CD4-positive, alpha-beta T cell (primary cell): ENCODE results near the gene EDN3. TPM values are rescaled to one million over a fixed set of nuclear protein-coding genes. Genes with fewer than 3 reads are reported as not detected.

Source experiments
- ATAC-seq: fragments of 200-7000 bp; cut with Tn5 transposase; one replicate; pipeline ENCODE4 v1.10.0; 2022; ENCODE audit warnings: mild to moderate bottlenecking; ENCODE audit not compliant: poor library complexity
- CTCF ChIA-PET: fragments of 350-600 bp; sonication (Branson Sonifier 250); formaldehyde crosslinking; loops from one replicate; lab custom pipeline; 2021; ENCODE audit warnings: antibody characterized with exemption, inconsistent platforms; lab: Charles Lee
- POLR2A ChIA-PET: fragments of 350-600 bp; sonication (Branson Sonifier 250); formaldehyde crosslinking; loops from one replicate; lab custom pipeline; 2021; ENCODE audit warnings: antibody characterized with exemption, inconsistent platforms; lab: Charles Lee
- DNase-seq, 14 experiments: peaks; one replicate each; pipeline ENCODE4 v3.0.0-alpha.2; 2013 to 2020; ENCODE audit warnings: mixed read lengths in 2 of 14
- H3K27ac ChIP-seq, 2 donors: one replicate each; pipeline versions ENCODE4 v1.5.1 to v1.7.0; 2013; ENCODE audit warnings: low read length in 2 of 2, low read depth in 1 of 2, mild to moderate bottlenecking in 1 of 2
- H3K27me3 ChIP-seq, 2 experiments: 1 replicate in 1 of 2; 2 replicates in 1 of 2; pipeline versions ENCODE4 v1.6.1 to v1.7.0; 2013; ENCODE audit warnings: low read length in 2 of 2, control low read depth in 1 of 2, mild to moderate bottlenecking in 1 of 2, moderate library complexity in 1 of 2; ENCODE audit not compliant: insufficient read depth in 2 of 2, control insufficient read depth in 1 of 2
- H3K36me3 ChIP-seq: one replicate; pipeline ENCODE4 v1.6.1; 2013; ENCODE audit warnings: low read length, control low read depth; ENCODE audit not compliant: insufficient read depth
- H3K4me1 ChIP-seq: one replicate; pipeline ENCODE4 v1.6.1; 2013; ENCODE audit warnings: low read length, control low read depth; ENCODE audit not compliant: insufficient read depth
- H3K4me3 ChIP-seq: one replicate; pipeline ENCODE4 v1.5.1; 2013; ENCODE audit warnings: mild to moderate bottlenecking, low read length, moderate library complexity
- H3K9me3 ChIP-seq, 2 experiments: 1 replicate in 1 of 2; 2 replicates in 1 of 2; pipeline versions ENCODE4 v1.6.1 to v1.7.0; 2013; ENCODE audit warnings: low read length in 2 of 2, mild to moderate bottlenecking in 2 of 2, control low read depth in 1 of 2, moderate library complexity in 1 of 2; ENCODE audit not compliant: control insufficient read depth in 1 of 2, insufficient read depth in 1 of 2
- H3K27ac Mint-ChIP-seq: one replicate; pipeline ENCODE4 v1.8.0; 2020; ENCODE audit warnings: mixed read lengths
- H3K27me3 Mint-ChIP-seq: one replicate; pipeline ENCODE4 v1.8.0; 2021; ENCODE audit warnings: mixed read lengths
- H3K36me3 Mint-ChIP-seq: one replicate; pipeline ENCODE4 v1.8.0; 2021; ENCODE audit warnings: low read depth, mixed read lengths
- H3K4me1 Mint-ChIP-seq: one replicate; pipeline ENCODE4 v1.8.0; 2021; ENCODE audit warnings: low read depth, mixed read lengths
- H3K4me3 Mint-ChIP-seq: one replicate; pipeline ENCODE4 v1.8.0; 2020; ENCODE audit warnings: mild to moderate bottlenecking, mixed read lengths
- H3K9me3 Mint-ChIP-seq: one replicate; pipeline ENCODE4 v1.8.0; 2020; ENCODE audit warnings: mixed read lengths
- intact Hi-C, 2 experiments: fragments of 100-400 bp; cut with DNase I in 1 of 2; cut with micrococcal nuclease in 1 of 2; formaldehyde crosslinking; loops; one replicate each; pipeline versions ENCODE4 v1.15.1 to v1.9.0; 2023 to 2025; cut with DNase I, micrococcal nuclease
- total RNA-seq, 174 experiments: library from RNA in 2 of 174; stranded (reverse) in 2 of 174; gene quantifications; one replicate each; pipeline ENCODE4 v1.2.3 and lab custom pipeline; 2021 to 2026
- TF ChIP-seq, protein P1 (sequence below): fragments of 200-600 bp; IDR thresholded peaks from one replicate; pipeline ENCODE4 v1.8.0; 2022; ENCODE audit warnings: antibody characterized with exemption, mild to moderate bottlenecking

The EDN3 gene
- total RNA-seq, 2 experiments from 2014 or later = 1.0 to 1.4 TPM

DNA sequence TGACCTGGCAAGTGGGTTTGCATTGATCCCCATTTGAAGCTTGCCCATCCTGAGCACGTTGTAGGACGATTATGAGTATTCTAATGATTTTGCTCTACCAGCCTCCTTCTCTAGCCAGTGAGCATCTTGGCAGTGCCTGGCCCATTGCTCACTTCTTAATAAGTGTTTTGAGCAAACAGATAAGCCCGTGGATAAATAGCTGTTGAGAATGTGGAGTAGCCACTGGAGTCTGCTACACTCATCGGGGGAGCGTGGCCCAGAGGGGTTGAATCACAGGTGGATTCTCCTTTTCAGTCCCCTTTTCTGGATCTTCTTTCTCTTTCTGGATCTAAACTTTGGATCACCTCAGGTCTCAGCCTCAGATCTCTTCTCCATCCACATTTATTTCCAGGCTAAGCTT, 15.9 kb upstream of the EDN3 start:
- TF ChIP-seq, protein P1, sequence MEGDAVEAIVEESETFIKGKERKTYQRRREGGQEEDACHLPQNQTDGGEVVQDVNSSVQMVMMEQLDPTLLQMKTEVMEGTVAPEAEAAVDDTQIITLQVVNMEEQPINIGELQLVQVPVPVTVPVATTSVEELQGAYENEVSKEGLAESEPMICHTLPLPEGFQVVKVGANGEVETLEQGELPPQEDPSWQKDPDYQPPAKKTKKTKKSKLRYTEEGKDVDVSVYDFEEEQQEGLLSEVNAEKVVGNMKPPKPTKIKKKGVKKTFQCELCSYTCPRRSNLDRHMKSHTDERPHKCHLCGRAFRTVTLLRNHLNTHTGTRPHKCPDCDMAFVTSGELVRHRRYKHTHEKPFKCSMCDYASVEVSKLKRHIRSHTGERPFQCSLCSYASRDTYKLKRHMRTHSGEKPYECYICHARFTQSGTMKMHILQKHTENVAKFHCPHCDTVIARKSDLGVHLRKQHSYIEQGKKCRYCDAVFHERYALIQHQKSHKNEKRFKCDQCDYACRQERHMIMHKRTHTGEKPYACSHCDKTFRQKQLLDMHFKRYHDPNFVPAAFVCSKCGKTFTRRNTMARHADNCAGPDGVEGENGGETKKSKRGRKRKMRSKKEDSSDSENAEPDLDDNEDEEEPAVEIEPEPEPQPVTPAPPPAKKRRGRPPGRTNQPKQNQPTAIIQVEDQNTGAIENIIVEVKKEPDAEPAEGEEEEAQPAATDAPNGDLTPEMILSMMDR = no peak
- H3K4me1 Mint-ChIP-seq = no peaks in the 10 kb centered on the region
- no peak overlapping the region for H3K4me3 Mint-ChIP-seq
- no peaks in the 10 kb centered on the region for H3K9me3 Mint-ChIP-seq
- Histone ChIP-seq H3K36me3 (no peaks in the 10 kb centered on the region), H3K4me3 (no peak overlapping the region), H3K4me1 (no peaks in the 10 kb centered on the region), H3K27me3 (no peaks in the 10 kb centered on the region), H3K27ac (no peak overlapping the region), H3K9me3 (no peaks in the 10 kb centered on the region)
- intact Hi-C loops = no loop called here
- H3K36me3 Mint-ChIP-seq = no peaks in the 10 kb centered on the region
- H3K27me3 Mint-ChIP-seq = no peaks in the 10 kb centered on the region
- ChIA-PET CTCF (interaction anchor here (0.6 kb wide), 1 partner anchor 43 kb away, joined by 3 read pairs; no protein-coding TSS in a partner anchor), POLR2A (interaction anchor here (0.6 kb wide), 1 partner anchor 18 kb away, joined by 3 read pairs; no protein-coding TSS in a partner anchor)
- ATAC-seq = no peak
- no peak for DNase-seq
- no peak overlapping the region for H3K27ac Mint-ChIP-seq

DNA sequence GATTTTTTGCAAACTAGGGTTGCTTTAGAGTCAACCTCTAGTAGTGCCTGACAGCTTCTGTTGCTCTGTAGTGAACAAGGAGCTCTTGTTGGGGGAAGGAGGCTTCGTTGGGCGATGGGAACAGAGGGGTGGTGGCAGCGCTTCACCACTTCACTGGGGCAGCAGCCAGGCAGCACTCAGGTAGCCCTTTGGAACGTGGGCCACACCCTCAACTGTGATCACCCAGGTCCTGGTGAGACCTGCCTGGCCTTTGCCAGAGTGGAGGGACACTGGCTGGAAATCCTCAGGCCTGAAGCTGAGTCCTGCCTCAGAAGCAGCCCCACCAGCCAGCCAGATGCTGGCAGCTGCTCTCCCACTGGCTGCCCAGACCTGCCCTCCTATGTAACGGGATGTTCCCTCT, 10.4 kb upstream of the EDN3 start:
- peaks cover 4% of the 10 kb centered on the region for H3K27me3 Mint-ChIP-seq
- no peaks in the 10 kb centered on the region for H3K36me3 Mint-ChIP-seq
- no peaks in the 10 kb centered on the region for H3K9me3 ChIP-seq
- H3K27ac Mint-ChIP-seq = no peak overlapping the region
- peaks cover 7% of the 10 kb centered on the region for H3K4me1 Mint-ChIP-seq
- no peaks in the 10 kb centered on the region for H3K4me1 ChIP-seq
- ChIA-PET POLR2A (no interaction called here), CTCF (no interaction called here)
- H3K27ac ChIP-seq = no peak overlapping the region
- no peak overlapping the region for H3K4me3 ChIP-seq
- intact Hi-C loops = no loop called here
- H3K27me3 ChIP-seq = peaks cover 0 to 6% of the 10 kb centered on the region in 2 experiments
- H3K9me3 Mint-ChIP-seq = no peaks in the 10 kb centered on the region
- H3K4me3 Mint-ChIP-seq = no peak overlapping the region
- no peak for ATAC-seq
- no peak for DNase-seq
- TF ChIP-seq, protein P1 = no peak
- no peaks in the 10 kb centered on the region for H3K36me3 ChIP-seq

DNA sequence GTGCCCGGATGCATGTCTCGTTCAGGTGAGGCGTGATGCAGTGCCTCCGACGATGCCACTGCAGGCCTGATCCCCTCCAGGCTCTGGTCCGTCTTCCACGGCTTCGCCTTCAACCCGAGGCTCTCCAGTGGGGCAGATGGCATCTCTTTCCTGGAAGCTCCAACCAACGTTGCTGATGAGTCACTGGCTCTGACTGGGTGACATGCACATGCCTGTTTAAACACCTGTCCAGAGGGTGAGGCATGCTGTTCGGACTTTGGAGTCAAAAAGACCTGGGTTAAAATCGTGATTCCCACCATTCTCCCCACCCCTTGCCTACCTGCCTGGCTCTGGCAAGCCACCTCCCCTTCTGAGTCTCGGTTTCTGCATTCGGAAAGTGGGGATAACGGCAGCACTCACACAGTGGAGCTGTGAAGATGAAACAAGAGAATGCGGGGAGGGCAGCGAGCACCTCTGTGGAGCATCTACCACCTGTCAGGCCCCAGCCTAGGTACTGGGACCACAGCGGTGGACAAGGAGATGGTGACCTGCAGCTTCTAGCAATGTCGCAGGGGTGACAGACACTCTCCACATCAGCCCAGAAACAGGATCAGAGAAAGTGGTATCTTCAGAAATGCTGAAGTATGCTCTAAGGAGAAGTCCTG, 8.5 kb upstream of the EDN3 start:
- Mint-ChIP-seq H3K36me3 (no peaks in the 10 kb centered on the region), H3K27me3 (peaks cover 11% of the 10 kb centered on the region), H3K4me3 (no peak overlapping the region), H3K4me1 (peaks cover 7% of the 10 kb centered on the region), H3K27ac (no peak overlapping the region), H3K9me3 (no peaks in the 10 kb centered on the region)
- intact Hi-C loops = no loop called here
- Histone ChIP-seq H3K9me3 (no peaks in the 10 kb centered on the region), H3K27me3 (peaks cover under 1 to 6% of the 10 kb centered on the region in 2 experiments), H3K27ac (no peak overlapping the region), H3K36me3 (no peaks in the 10 kb centered on the region), H3K4me1 (no peaks in the 10 kb centered on the region), H3K4me3 (no peak overlapping the region)
- ChIA-PET CTCF (no interaction called here), POLR2A (no interaction called here)
- DNase-seq = no peak
- TF ChIP-seq, protein P1 = no peak
- no peak for ATAC-seq
